Measurements from ENCODE around the gene CACNA1I.
A peak's percentile ranks its signal among the peaks of the same experiment; 100 is the strongest.

The CACNA1I gene

DNA sequence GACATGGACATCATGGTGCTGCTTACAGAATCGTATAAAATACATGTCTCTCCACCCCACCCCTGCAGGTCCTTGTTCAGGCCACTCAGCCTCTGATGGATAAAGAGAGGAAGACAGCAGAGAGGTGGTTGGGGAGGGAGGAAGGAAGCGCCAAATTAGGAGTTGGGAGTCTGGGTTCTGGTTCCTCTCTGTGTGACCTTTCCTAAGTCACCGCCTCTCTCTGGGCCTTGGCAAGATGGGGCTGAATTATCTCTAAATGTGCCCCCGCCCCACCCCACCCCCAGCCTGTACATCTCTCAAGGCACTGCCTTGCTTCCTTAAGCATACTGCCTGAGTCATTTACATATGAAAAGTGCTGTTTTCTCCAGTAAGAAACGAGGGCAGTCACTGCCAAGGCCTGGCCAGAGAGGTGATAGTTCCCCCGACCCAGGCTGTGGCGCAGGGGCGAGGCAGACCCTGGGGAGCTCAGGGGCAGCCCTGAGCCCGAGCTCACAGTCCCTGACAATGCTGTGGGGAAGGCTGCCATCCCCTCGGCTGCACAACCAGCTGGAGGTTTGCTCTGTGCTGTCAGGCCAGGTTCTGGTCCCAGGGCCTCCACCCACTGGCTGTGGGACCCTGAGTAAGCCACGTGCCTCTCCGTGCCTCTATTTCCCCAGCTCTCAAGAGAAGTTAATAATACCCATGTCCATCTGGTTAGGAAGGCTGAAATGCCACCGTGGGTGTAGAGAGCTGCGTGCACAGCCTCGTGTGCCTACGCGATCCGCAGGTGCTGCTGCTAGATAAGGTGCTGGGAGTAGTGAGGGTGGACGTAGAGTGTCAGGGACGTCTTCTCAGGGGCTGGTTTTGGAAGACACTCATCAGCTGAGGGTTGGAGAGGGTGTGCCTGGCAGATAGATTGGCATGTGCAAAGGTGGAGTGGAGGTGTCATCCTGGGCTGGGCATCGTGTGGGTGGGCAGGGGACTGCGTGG, 55.3 kb downstream of the CACNA1I start:
- DNase-seq (ENCODE audit: low read depth), result no peak

DNA sequence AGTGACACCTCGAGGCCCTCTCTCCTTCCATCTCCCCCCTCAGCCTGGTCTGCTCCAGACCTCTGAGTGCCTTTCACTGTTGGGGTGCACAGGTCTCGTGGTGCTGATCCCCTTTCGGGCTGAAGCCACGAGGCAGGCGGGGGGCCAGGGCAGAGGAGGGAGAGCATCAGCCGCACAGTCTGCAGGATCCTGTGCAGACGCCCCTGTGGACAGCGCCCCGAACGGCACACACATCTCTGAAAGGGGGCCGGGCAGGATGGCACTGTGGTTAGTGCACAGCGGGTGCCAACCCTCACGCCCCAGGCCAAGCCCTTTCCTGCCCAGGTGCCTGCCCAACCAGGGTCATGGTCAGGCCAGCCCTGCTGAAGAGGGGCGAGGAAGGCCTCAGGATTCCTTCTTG, 56.7 kb downstream of the CACNA1I start:
- DNase-seq (ENCODE audit: low read depth), result no peak

DNA sequence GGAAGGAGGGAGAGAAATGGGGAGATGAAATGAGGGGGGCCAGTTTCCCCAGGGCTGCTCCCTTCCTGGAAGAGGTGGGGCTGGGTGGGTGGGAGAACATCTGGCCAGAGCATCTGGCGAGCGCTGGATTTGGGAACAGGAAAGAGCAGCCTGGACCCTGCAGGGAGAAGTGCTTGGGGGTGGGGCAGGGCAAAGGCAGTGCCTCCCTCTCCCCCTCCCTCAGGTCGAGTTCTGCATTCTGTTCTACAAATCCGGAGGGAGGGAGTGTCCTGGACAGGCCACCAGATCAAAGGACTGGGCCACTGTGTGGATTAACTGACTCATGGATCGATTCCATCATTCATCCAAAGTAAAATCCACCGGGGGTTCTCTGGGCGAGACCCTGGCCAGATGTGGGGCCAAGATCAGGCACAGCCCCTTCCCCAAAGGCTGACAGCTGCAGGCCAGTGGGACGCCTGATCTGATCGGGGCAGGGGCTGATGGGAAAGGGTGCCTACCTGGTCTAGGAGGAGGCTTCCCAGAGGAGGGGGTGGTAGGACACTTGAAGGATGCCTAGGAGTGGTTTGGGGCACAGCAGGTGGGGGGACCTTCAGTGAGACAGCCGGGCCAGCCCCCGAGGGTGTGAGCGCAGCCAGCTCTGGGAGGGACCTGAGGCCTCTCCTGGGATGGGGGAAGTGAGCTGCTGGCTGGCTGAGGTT, 57.5 kb downstream of the CACNA1I start:
- no peak for DNase-seq (ENCODE audit: low read depth)

DNA sequence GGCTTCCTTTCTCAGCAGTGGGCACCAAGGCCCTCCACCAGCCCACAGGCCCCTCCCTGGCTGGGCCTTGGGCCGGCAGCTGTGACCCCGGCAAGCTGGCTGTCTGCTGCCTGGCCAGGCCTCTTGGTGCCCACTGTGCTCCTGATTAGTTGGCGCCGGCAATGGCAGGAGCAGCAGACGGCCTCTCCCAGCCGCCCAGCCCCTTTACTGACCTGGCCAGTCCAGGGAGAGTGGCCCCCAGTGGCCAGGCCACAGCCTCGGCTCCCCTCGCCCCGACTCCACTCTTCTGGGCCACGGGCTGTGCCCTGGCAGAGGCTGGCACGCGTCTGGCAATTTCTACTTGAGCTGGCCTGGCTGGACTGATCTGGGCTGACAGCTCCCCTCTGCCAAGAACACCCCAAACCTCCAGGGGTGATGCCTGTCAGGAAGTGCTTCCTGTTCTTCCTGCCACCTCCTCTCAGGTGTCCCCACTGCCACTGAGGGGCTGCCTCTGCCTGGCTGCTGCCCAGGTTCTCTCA, 58.1 kb downstream of the CACNA1I start:
- no peak for DNase-seq (ENCODE audit: low read depth)

DNA sequence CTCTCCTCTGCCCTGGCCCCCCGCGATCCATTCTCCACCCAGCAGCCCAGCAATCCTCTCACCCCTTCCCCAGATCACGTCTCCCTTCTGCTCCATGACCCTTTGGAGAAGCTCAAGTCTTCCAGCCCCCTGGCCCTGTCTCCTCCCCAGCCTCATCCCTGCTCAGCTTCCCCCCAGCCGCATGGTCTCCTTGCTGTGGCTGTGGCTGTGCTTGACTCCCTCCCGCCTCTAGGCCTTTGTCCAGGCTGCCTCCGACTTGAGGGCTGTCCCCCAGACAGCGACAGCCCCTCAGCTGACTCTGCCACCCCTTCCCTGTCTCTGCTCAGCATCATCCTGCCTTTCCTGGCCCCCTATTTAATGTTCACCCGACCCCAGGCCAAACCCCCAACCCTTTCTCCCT, 59.3 kb downstream of the CACNA1I start:
- no peak for DNase-seq (ENCODE audit: low read depth)

DNA sequence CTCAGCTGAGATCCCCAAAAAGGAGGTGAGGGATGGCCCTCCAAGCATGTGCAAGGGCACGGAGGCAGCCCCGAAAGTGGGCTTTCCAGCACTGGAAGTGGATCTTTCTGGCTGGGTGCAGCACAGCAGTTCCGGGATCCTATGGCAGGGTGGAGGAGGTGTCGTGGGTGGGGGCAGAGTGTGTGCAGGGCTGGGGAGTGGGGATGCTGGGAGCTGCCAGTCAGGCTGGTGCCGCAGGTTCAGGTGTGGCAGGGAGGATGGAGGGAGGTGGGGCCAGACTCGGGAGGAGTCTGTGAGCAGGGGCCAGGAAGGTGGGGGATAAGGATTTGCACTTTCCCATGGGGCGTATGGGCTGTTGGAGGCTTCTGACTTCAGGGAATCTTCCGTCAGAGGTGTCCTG, 60.2 kb downstream of the CACNA1I start:
- DNase-seq (ENCODE audit: low read depth), result no peak

DNA sequence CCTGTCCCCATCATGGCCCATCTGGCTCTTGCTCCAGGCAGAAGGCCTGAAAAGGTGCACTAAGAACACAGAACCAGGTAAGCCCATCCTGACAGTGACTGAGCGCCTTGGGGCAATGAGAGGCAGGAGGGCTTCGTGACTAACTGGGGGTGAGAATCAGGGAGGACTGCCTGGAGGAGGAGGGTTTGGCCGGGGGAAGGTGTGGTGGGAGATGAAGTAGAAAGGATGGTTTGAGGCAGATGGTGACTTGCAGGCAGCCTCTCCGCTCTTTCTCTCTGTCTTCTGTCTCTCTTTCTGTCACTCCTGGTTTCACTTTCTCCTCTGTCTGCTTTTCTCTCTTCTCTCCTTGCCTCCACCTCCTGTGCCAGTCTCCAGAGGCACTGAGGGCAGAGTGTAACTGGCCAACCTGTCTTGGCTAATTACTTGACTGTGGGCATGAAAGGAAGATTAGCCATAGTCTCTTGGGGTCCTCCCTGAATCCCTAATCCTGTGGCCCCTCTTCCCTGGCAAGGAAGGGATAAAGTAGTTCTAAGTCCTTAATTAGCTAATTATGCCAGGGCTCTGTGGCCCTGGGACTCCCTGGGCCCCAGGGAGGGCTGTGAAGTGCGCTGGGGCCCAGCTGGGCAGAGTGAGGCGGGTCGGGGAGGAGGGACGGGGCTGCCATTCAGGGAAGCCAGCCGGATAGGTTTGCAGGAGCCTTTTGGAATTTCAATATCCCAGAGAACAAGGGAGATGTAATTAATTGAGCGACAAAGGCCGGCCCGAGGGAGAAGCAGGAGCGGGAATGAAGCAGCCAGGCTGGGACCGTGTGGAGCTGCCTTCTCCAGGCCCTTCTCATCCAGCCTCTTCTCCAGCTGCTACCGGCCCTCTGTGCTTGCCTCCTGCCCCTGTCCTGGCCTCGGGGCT, 61.1 kb downstream of the CACNA1I start:
- DNase-seq (ENCODE audit: low read depth), result no peak

DNA sequence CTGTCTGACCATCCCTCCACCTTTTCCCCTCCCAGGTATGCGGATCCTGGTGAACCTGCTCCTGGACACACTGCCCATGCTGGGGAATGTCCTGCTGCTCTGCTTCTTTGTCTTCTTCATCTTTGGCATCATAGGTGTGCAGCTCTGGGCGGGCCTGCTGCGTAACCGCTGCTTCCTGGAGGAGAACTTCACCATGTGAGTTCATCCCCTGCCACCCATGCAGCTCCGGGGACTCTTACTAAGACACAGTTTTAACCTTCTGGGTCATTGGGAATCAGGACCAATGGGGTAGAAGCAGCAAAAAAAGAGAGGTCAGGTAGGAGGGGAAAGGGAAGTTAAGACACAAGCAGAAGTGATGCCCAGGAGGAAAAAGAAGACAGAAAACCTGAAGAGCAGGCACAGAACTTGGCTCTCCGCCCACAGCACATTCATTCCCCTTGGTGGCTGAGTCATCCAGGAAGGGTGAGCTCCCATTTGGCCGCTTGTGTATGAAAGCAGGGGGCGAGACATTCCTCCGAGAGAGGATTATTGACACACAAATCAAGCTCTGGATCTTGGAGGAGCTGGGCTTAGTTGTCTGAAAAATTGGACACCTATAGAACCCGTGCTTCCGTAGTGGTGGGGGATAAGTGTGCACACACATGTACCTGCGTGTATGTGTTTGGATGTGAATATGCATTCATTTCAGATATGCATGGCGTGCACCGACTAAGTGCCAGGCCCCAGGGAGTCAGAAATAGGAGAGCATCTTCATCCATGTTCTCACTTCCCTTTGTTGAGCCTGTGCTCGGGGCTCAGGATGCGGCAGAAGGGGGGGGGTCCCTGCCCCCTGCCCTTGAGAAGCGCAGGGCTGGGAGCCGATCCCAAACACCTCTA, 64.2 kb downstream of the CACNA1I start:
- peak; percentile 53 for DNase-seq (ENCODE audit: low read depth)

DNA sequence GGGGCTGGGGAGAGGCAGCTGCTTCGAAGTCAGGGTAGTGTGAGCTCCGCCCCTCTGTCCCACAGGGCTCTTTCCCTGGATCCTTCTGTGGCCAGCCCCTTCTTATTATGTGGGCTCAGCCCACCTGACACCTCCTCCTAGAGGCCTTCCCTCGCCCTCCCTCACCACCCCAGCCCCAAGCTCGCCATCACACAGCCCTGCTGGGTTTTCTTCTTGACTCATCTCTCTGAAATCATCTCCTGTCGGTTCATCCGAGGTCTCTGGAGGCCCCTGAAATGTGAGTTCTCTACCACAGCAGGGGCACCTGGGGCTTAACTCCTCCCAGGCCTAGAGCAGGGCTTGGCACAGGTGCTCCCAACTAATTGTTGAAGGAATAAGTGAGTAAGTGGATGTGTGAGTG, 65.2 kb downstream of the CACNA1I start:
- no peak for DNase-seq (ENCODE audit: low read depth)

DNA sequence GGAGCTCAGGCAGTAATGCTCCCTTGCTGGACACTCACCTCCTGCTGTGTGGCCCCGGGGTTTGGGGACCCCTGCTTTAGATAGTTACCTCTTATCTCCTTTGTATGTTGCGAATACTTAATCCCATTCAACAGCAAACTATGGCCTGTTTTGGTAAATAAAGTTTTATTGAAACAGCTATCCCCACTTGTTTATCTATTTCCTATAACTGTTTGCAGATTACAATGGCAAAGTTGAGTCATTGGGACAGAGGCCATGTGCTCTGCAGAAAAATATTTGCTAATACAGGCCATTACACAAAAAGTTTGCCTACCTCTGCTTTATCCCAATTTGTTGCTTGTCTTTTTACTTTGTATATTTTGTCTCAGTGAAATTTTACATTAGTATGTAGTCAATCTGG, 68.4 kb downstream of the CACNA1I start:
- DNase-seq (ENCODE audit: low read depth), result no peak

DNA sequence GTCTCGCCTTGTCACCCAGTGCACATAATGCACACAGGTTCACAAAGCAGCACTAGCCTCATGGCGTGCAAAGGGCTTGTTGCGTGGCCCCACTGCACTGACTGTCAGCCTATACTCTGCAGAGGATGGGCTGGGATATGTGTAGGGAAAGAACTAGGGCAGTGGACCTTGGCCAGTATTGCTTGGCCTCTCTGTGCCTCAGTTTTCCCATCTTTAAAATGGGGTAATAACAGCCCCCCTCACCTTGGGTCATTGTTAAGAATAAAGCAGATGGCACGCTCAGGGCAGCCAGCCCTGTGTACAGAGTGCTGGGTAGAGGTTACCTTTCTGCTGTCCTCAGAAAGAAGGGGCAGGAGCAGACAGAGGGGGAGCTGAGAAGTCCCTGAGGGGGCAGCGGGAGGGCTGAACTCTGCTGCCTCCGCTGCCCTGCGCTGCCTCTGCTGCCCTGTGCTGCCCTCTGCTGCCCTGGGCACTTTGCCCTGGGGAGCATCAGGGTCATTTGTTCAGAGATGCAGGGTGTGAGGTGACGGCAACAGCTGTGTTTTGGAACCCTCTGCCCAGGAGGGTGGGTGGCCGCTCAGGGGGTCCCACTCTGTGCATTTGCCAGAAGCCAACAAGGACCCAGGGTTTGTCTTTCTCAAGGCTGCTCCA, 71.2 kb downstream of the CACNA1I start:
- DNase-seq (ENCODE audit: low read depth), result no peak

DNA sequence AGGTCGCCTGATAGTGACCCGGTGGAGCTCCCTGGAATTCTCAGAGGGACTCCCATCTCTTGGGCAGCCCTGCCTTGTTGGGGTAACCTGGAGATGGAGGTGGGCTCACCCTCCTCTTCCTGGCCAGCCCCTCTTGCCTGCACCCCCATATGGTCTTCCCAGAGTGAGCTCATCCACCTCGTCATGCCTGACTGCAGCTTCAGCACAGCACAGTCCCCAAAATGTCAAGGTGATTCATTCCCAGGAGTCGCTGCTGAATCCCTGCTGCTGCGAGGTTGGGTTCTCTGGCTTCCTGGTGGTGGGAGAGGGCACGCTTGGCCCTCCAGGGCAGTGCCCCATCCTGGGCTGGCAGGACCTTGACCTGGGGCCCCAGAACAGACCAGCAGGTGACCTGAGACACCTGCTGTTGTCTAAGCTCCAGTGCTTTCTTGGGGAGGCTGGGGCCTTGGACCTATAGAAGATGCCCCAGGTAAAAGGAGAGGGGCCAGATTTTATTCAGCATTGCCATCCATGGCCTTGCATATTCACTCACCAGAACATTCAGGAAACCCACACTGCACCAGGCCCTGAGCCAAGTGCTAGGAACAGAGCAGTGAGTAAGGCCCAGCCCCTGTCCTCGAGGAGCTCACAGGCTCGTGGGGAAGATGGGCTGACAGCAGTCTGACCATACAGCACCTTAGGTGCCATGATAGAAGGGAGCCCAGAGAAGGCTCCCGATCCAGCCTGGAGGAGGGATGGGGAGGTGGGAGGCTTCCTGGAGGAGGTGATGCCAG, 72.9 kb downstream of the CACNA1I start:
- no peak for DNase-seq (ENCODE audit: low read depth)

DNA sequence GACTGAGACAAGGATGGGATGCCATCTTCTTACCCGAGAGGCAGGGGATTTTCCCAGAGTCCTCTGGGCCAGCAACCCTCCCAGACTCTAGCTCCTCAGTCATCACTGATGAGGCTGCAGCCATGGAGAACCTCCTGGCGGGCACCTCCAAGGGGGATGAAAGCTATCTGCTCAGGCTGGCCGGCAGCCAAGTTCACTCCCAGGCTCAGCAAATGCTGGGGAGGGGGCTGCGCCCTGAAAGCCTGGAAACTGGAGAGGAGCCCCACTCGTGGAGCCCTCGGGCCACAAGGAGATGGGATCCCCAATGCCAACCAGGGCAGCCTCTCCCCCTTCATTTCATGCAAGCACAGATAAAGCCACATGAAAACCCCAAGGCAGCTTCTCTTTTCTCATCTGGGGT, 75.0 kb downstream of the CACNA1I start:
- DNase-seq (ENCODE audit: low read depth), result no peak

DNA sequence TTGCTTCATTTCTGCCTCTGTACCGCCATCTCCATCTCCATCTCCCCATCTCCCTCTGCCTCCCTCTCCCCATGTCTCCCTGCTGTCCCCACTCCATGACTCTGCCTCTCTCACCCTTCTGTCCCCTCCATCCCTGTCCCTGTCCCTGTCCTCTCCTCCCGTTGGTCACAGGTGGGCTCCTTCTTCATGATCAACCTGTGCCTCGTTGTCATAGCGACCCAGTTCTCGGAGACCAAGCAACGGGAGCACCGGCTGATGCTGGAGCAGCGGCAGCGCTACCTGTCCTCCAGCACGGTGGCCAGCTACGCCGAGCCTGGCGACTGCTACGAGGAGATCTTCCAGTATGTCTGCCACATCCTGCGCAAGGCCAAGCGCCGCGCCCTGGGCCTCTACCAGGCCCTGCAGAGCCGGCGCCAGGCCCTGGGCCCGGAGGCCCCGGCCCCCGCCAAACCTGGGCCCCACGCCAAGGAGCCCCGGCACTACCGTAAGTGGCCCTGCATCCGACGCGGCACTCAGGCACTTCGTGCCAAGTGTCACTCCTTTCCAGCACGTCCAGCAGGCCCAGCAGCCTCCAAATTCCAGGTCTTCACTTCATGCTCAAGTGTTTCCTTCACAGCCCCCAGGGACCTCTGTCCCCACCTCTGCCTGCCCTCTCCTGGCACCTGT, 76.0 kb downstream of the CACNA1I start:
- DNase-seq (ENCODE audit: low read depth), result no peak

DNA sequence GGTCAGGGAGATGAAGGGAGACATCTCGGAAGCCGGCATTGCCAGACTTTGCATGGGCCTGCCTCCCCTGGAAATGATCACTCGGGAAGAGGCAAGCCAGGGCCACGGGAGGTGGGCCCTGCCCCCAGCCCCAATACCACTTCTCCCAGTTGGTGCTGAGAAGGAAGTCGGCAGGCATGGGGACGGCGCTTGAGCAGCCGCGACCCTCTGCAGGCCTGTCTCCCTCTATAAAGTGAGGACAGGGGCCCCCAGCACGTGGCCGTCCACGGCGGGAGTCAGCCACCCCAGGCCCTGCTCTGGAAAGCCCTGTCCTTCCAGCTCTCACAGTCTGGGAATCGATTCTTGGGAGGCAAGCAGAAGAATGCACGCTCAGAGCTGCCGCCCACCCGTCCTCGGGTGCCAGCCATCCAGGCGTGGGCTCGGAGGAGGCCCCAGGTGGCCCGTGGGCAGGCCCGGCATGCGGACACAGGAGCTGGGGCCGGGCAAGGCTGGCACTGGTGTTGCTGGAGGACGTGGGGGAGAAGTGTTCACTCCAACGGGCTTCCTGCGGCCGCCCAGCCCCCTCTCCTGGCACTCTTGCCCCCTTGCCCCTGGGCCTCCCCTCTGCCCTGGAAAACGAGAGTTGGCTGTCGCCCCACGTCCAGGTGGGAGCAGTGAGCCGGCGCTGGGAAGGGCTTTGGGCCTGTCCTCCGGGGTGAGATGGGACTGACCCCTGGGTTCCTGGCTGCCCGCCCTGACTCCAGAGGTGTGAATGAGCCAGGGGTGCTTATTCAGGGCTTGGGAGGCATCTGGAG, 77.5 kb downstream of the CACNA1I start:
- no peak for DNase-seq (ENCODE audit: low read depth)

DNA sequence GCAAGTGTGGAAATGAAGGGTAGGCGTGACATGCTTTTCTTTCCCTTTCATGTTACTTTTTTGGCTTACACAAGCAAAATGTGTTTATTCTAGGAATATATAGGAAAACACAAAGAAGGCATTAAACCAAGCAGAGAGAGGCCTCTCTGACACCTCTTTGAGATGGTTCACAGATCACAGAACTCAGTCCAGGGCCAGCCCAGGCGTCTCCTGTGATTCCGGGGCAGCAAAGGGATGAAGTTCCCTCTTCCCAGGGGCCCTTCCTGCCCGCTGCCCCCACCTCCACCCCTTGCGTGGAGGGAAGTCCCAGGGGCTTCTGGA, 78.0 kb downstream of the CACNA1I start:
- no peak for DNase-seq (ENCODE audit: low read depth)

DNA sequence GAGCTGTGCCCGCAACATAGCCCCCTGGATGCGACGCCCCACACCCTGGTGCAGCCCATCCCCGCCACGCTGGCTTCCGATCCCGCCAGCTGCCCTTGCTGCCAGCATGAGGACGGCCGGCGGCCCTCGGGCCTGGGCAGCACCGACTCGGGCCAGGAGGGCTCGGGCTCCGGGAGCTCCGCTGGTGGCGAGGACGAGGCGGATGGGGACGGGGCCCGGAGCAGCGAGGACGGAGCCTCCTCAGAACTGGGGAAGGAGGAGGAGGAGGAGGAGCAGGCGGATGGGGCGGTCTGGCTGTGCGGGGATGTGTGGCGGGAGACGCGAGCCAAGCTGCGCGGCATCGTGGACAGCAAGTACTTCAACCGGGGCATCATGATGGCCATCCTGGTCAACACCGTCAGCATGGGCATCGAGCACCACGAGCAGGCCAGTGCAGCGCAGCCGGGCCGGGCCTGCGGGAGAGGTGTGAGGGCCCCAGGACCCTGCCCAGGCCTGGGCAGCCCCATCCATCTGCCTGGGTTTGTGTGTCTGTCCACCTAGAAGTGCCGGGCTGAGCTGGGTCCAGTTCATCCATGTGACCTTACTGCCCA, 79.0 kb downstream of the CACNA1I start:
- no peak for DNase-seq (ENCODE audit: low read depth)
